ENCODE data around the gene RPS26.

Gene RPS26

DNA sequence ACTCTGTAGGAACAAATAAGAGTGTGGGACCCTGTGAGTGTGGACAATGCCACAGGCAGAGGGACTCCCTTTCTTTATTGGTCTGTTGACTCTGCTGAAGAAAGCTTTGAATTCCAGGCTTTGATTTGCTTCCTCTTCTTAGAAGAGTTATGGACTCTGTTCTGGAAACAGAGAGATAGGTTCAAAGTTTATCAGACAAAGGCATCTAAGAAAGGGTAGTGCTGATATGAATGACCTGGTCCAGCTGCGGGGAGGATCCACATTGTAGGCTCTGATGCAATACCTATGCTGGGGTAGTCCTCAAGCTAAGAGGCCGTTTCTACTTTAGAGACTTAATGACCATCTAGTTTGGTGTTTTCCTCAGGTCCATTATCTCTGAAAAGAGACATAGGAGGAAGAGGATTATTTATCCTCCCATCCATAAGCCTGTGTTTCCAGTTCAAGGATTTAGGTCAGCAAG is 31.6 kb upstream of the RPS26 start:
- Histone ChIP-seq H3K27me3 (replicated peaks; ENCODE audit: control insufficient read depth, insufficient read depth, low read length) (no peaks in the 10 kb centered on the region), H3K36me3 (ENCODE audit: control insufficient read depth, insufficient read depth, low read length) (no peaks in the 10 kb centered on the region), H3K4me3 (replicated peaks; ENCODE audit: low read depth, low read length) (no peak overlapping the region)
- no peak for TF ChIP-seq CTCF (IDR thresholded peaks at IDR 0.05; ENCODE audit: insufficient read depth, low read length, poor library complexity, severe bottlenecking)
- DNase-seq (ENCODE audit: extremely low read depth, insufficient read length) = no peak

- Histone ChIP-seq H3K27me3 (replicated peaks; ENCODE audit: control insufficient read depth, insufficient read depth, low read length) (no peaks in the 10 kb centered on the region), H3K4me3 (replicated peaks; ENCODE audit: low read depth, low read length) (no peak overlapping the region), H3K36me3 (ENCODE audit: control insufficient read depth, insufficient read depth, low read length) (no peaks in the 10 kb centered on the region)
- no peak for DNase-seq (ENCODE audit: extremely low read depth, insufficient read length)
- TF ChIP-seq CTCF (IDR thresholded peaks at IDR 0.05; ENCODE audit: insufficient read depth, low read length, poor library complexity, severe bottlenecking) = no peak
These were observed 30.1 kb upstream of the RPS26 start for GRCh38 chr12:56011509-56012090.

DNA sequence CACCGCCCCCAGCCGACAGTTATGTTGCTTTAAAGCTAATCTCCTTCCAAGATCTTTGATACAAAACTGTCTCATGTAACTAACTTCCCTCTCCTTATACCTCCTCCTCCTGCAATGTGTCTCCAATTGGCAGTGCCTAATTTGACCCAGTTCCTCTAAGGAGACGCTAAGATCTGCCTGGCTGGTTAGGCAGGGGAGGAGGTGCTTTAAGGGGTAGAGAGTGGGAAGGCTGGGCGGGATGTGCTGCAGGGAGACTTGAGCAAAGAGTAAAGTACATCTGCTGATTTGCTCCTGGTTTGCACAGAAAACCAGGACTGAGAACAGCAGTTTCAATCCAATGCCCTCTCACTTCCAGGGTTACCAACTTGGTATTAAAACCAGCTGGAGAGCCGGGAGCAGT is 28.2 kb upstream of the RPS26 start:
- H3K36me3 ChIP-seq (ENCODE audit: control insufficient read depth, insufficient read depth, low read length) = no peaks in the 10 kb centered on the region
- no peaks in the 10 kb centered on the region for H3K27me3 ChIP-seq (replicated peaks; ENCODE audit: control insufficient read depth, insufficient read depth, low read length)
- no peak for DNase-seq (ENCODE audit: extremely low read depth, insufficient read length)
- H3K4me3 ChIP-seq (replicated peaks; ENCODE audit: low read depth, low read length) = no peak overlapping the region
- no peak for TF ChIP-seq CTCF (IDR thresholded peaks at IDR 0.05; ENCODE audit: insufficient read depth, low read length, poor library complexity, severe bottlenecking)

DNA sequence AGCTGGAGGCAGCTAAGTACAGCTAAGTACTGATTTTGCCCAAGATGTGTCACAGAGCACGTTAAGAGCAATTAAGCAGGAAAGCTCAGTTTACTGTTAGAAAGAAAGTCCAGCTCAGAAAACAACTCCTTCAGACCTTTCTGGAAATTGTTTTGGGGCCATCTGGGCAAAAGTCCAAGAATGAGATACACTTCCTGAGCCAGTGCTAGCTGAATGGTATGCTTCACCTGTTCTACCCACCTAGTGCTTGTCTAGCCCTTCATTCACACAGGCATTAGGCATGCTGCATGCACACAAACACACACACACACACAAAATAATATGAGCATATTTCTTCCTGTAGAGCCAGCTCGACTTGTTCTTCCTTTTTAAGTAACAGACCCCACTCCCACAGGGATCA is 27.5 kb upstream of the RPS26 start:
- no peak for TF ChIP-seq CTCF (IDR thresholded peaks at IDR 0.05; ENCODE audit: insufficient read depth, low read length, poor library complexity, severe bottlenecking)
- Histone ChIP-seq H3K36me3 (ENCODE audit: control insufficient read depth, insufficient read depth, low read length) (no peaks in the 10 kb centered on the region), H3K27me3 (replicated peaks; ENCODE audit: control insufficient read depth, insufficient read depth, low read length) (no peaks in the 10 kb centered on the region), H3K4me3 (replicated peaks; ENCODE audit: low read depth, low read length) (no peak overlapping the region)
- DNase-seq (ENCODE audit: extremely low read depth, insufficient read length) = no peak

GRCh38 chr12:56017181-56017580 is 24.5 kb upstream of the RPS26 start:
- Histone ChIP-seq H3K36me3 (ENCODE audit: control insufficient read depth, insufficient read depth, low read length) (no peaks in the 10 kb centered on the region), H3K4me3 (replicated peaks; ENCODE audit: low read depth, low read length) (no peak overlapping the region), H3K27me3 (replicated peaks; ENCODE audit: control insufficient read depth, insufficient read depth, low read length) (no peaks in the 10 kb centered on the region)
- no peak for DNase-seq (ENCODE audit: extremely low read depth, insufficient read length)
- TF ChIP-seq CTCF (IDR thresholded peaks at IDR 0.05; ENCODE audit: insufficient read depth, low read length, poor library complexity, severe bottlenecking) = no peak

DNA sequence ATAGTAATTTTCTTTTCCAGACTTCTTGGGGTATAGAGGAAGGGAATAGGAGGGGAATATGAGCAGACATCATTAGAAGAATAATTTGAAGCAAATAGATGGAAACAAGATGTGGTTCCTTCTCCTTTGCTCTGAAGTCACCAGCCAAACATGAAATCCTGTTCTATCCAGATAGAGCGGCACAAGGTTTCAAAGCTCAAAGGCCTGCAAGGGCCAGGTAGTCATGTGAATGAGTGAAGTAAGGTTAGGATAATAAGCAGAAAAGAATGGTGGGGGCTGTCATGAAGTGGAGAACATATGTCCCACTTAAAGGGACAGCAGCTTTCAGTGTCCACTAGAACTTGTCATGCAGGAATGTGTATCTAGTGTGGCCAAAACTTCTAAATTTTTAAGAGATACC is 23.4 kb upstream of the RPS26 start:
- Histone ChIP-seq H3K27me3 (replicated peaks; ENCODE audit: control insufficient read depth, insufficient read depth, low read length) (no peaks in the 10 kb centered on the region), H3K36me3 (ENCODE audit: control insufficient read depth, insufficient read depth, low read length) (no peaks in the 10 kb centered on the region), H3K4me3 (replicated peaks; ENCODE audit: low read depth, low read length) (no peak overlapping the region)
- DNase-seq (ENCODE audit: extremely low read depth, insufficient read length) = no peak
- no peak for TF ChIP-seq CTCF (IDR thresholded peaks at IDR 0.05; ENCODE audit: insufficient read depth, low read length, poor library complexity, severe bottlenecking)

Data from GM06990 (cell line).